K562 (cell line): Measurements from ENCODE around the gene TSSK6. TPM values are rescaled to one million over a fixed set of nuclear protein-coding genes. Genes with fewer than 3 reads are reported as not detected.

Experiments
- MGA ChIP-seq: fragments of 450-650 bp; IDR thresholded peaks from 2 replicates; pipeline ENCODE4 v1.6.1; 2016; ENCODE audit warnings: mild to moderate bottlenecking, moderate library complexity
- THRAP3 ChIP-seq: fragments of 450-650 bp; IDR thresholded peaks from 2 replicates; pipeline ENCODE4 v1.6.1; 2016; ENCODE audit warnings: mild to moderate bottlenecking, inconsistent platforms, borderline replicate concordance
- polyA plus RNA-seq, 8 experiments: library from polyadenylated mRNA; depleted of rRNA in 4 of 8; stranded (reverse) in 5 of 8; unstranded in 3 of 8; fragments of >200 nt; fragmentation: Nextera tagmentation in 2 of 8; fragmentation: Illumina TruSeq in 1 of 8; extraction: Ambion mirVana in 2 of 8; extraction: Trizol in 1 of 8; gene quantifications; 2 replicates each; pipeline versions ENCODE4 v1.2.1 to v1.2.3, GENCODE V29; 2011 to 2014; ENCODE audit warnings: inconsistent platforms in 1 of 8, missing spikeins in 1 of 8
- total RNA-seq, 7 experiments: library from RNA; depleted of rRNA in 6 of 7; stranded (reverse); fragments of >200 nt in 6 of 7; fragmentation: Illumina TruSeq in 2 of 7; extraction: Trizol in 2 of 7; gene quantifications; 2 replicates each; pipeline versions ENCODE4 v1.2.1 to v1.2.3, GENCODE V29; 2011 to 2021; ENCODE audit warnings: low replicate concordance in 1 of 7

TSSK6 gene
- total and polyA plus RNA-seq, 9 of the 15 experiments (the other 6 are each of a cell fraction or from before 2014, with no cell fraction given): 0.21 to 2.6 (median 1.5) TPM; not detected in 3

DNA sequence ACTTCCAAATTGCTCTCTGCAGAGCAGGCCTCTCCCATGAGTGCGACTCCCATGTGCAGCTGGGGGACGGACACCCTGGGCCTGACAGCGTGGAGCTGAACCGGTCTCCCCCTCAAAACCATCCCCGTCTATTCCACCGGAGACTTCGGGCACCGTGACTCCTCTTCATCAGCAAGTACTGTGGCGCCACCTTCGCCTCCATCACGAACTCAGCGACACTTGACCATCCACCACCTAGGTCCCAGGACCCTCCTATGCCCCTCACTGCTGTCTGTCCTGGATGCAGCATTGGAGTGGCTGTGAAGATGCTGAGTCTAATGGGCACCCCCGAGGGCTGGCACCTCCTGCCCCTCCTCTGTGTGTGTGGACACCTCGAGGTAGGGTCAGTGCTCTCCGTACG lies 43.3 kb upstream of the TSSK6 start (continued):
- TF ChIP-seq MGA: no peak
- no peak for TF ChIP-seq THRAP3
